Endodermal cell (in vitro differentiated cells): ENCODE data around the gene PEAR1. TPM values are rescaled to one million over a fixed set of nuclear protein-coding genes. Genes with fewer than 3 reads are reported as not detected.

Source experiments
- DNase-seq: peaks from one replicate; pipeline ENCODE4 v3.0.0-alpha.2; 2017
- H3K27ac ChIP-seq: 2 replicates; pipeline ENCODE4 v1.5.1; 2013; ENCODE audit warnings: mild to moderate bottlenecking, low read depth, low read length, moderate library complexity
- H3K27me3 ChIP-seq: 2 replicates; pipeline ENCODE4 v1.6.1; 2013; ENCODE audit warnings: mild to moderate bottlenecking, low read length, moderate library complexity; ENCODE audit not compliant: insufficient read depth, control insufficient read depth, poor library complexity, severe bottlenecking
- H3K36me3 ChIP-seq: 2 replicates; pipeline ENCODE4 v1.7.0; 2013; ENCODE audit warnings: mild to moderate bottlenecking, low read length, moderate library complexity; ENCODE audit not compliant: control insufficient read depth, insufficient read depth
- H3K4me1 ChIP-seq: one replicate; pipeline ENCODE4 v1.7.0; 2013; ENCODE audit warnings: low read length; ENCODE audit not compliant: control insufficient read depth, insufficient read depth
- H3K4me3 ChIP-seq: 2 replicates; pipeline ENCODE4 v1.5.1; 2013; ENCODE audit warnings: mild to moderate bottlenecking, low read length, moderate library complexity
- H3K9ac ChIP-seq: 2 replicates; pipeline ENCODE4 v1.6.1; 2013; ENCODE audit warnings: mild to moderate bottlenecking, low read length, moderate library complexity; ENCODE audit not compliant: poor library complexity, severe bottlenecking; ENCODE audit errors: extremely low read depth
- H3K9me3 ChIP-seq: 2 replicates; pipeline ENCODE4 v1.6.1; 2013; ENCODE audit warnings: mild to moderate bottlenecking, low read length, moderate library complexity; ENCODE audit not compliant: control insufficient read depth
- H3K27ac Mint-ChIP-seq: 2 replicates; pipeline ENCODE4 v1.8.0; 2020; ENCODE audit warnings: mixed read lengths
- H3K27me3 Mint-ChIP-seq: 2 replicates; pipeline ENCODE4 v1.8.0; 2021; ENCODE audit warnings: mild to moderate bottlenecking, mixed read lengths; ENCODE audit not compliant: insufficient read depth
- H3K36me3 Mint-ChIP-seq: 2 replicates; pipeline ENCODE4 v1.8.0; 2020; ENCODE audit warnings: low read depth, mixed read lengths
- H3K4me1 Mint-ChIP-seq: 2 replicates; pipeline ENCODE4 v1.8.0; 2020; ENCODE audit warnings: mixed read lengths
- H3K4me3 Mint-ChIP-seq: 2 replicates; pipeline ENCODE4 v1.8.0; 2020; ENCODE audit warnings: mild to moderate bottlenecking, moderate library complexity, mixed read lengths
- H3K9me3 Mint-ChIP-seq: 2 replicates; pipeline ENCODE4 v1.8.0; 2020; ENCODE audit warnings: mild to moderate bottlenecking, mixed read lengths
- CTCF ChIP-seq: fragments of 200-600 bp; sonication (generic); conservative IDR thresholded peaks from 2 replicates; pipeline ENCODE4 v1.5.0; 2021; ENCODE audit warnings: antibody characterized with exemption, mild to moderate bottlenecking
- WGBS, 2 experiments: methylation state at CpG; one replicate each; pipeline versions ENCODE4 v1.1.5 to v1.1.7; 2013; ENCODE audit warnings: missing lambda C conversion rate in 2 of 2, mixed read lengths in 1 of 2; ENCODE audit not compliant: insufficient coverage in 1 of 2, insufficient read length in 1 of 2; 5-methylcytosine and 5-hydroxymethylcytosine counted together
- total RNA-seq, 2 donors: library from RNA; stranded (reverse); fragmentation: NEBNext Ultra II Directional in 1 of 2; extraction: Animal tissue kit (Norgen Biotek cat#: 25700) in 1 of 2; gene quantifications; 2 replicates in 1 of 2; 3 replicates in 1 of 2; pipeline ENCODE4 v1.2.1, GENCODE V29; 2021

The PEAR1 gene
- total RNA-seq, 2 donors from 2014 or later, result 0.29 to 0.53 TPM

- Histone ChIP-seq H3K36me3 (no peaks in the 10 kb centered on the region), H3K27ac (no peak overlapping the region), H3K4me1 (peaks cover 18% of the 10 kb centered on the region), H3K27me3 (peaks cover 72% of the 10 kb centered on the region), H3K4me3 (no peak overlapping the region), H3K9me3 (no peaks in the 10 kb centered on the region), H3K9ac (no peak overlapping the region)
- no peak overlapping the region for H3K27ac Mint-ChIP-seq
- H3K9me3 Mint-ChIP-seq, result no peaks in the 10 kb centered on the region
- no peak for DNase-seq
- no peak overlapping the region for H3K4me3 Mint-ChIP-seq
- H3K4me1 Mint-ChIP-seq, result peaks cover 26% of the 10 kb centered on the region
- TF ChIP-seq CTCF, result no peak
- H3K36me3 Mint-ChIP-seq, result no peaks in the 10 kb centered on the region
- WGBS, 2 experiments, result 29 to 37% methylated on average over 7 to 10 of the region's 10 CpGs
- H3K27me3 Mint-ChIP-seq, result peaks cover 85% of the 10 kb centered on the region
These were observed 30.4 kb upstream of the PEAR1 start for GRCh38 chr1:156862997-156863599.

- Histone ChIP-seq H3K9ac (no peak overlapping the region), H3K4me3 (no peak overlapping the region), H3K4me1 (peaks cover 13% of the 10 kb centered on the region), H3K27ac (no peak overlapping the region), H3K27me3 (peaks cover 67% of the 10 kb centered on the region), H3K36me3 (no peaks in the 10 kb centered on the region), H3K9me3 (no peaks in the 10 kb centered on the region)
- H3K27ac Mint-ChIP-seq, result no peak overlapping the region
- no peaks in the 10 kb centered on the region for H3K36me3 Mint-ChIP-seq
- TF ChIP-seq CTCF, result no peak
- 78 to 84% methylated on average over 3 to 7 of the region's 7 CpGs for WGBS, 2 experiments
- H3K9me3 Mint-ChIP-seq, result no peaks in the 10 kb centered on the region
- DNase-seq, result no peak
- H3K4me3 Mint-ChIP-seq, result no peak overlapping the region
- H3K27me3 Mint-ChIP-seq, result peaks cover 85% of the 10 kb centered on the region
- H3K4me1 Mint-ChIP-seq, result peaks cover 21% of the 10 kb centered on the region
These were observed 29.9 kb upstream of the PEAR1 start for GRCh38 chr1:156863631-156864030.

- no peak overlapping the region for H3K4me3 Mint-ChIP-seq
- H3K4me1 Mint-ChIP-seq, result peaks cover 17% of the 10 kb centered on the region
- no peaks in the 10 kb centered on the region for H3K36me3 Mint-ChIP-seq
- no peak overlapping the region for H3K4me3 ChIP-seq
- H3K27ac ChIP-seq, result no peak overlapping the region
- TF ChIP-seq CTCF, result no peak
- no peaks in the 10 kb centered on the region for H3K9me3 Mint-ChIP-seq
- no peak for DNase-seq
- H3K27ac Mint-ChIP-seq, result no peak overlapping the region
- peaks cover 85% of the 10 kb centered on the region for H3K27me3 Mint-ChIP-seq
- H3K36me3 ChIP-seq, result no peaks in the 10 kb centered on the region
- peaks cover 10% of the 10 kb centered on the region for H3K4me1 ChIP-seq
- H3K9ac ChIP-seq, result no peak overlapping the region
- H3K27me3 ChIP-seq, result peaks cover 55% of the 10 kb centered on the region
- 86 to 89% methylated on average over 3 to 4 of the region's 4 CpGs for WGBS, 2 experiments
- no peaks in the 10 kb centered on the region for H3K9me3 ChIP-seq
These were observed 28.7 kb upstream of the PEAR1 start for GRCh38 chr1:156864796-156865195.
